Transverse colon (tissue), 4 donors: ENCODE measurements around the gene COA6.

Experiments used
- CTCF ChIP-seq, 5 experiments: fragments of 200-600 bp in 3 of 5; fragments of 450-650 bp in 2 of 5; sonication (generic) in 3 of 5; IDR thresholded peaks; 1 replicate in 2 of 5; 2 replicates in 3 of 5; pipeline ENCODE4 v1.5.1; 2016 to 2017; ENCODE audit warnings: antibody characterized with exemption in 5 of 5, inconsistent platforms in 3 of 5, mild to moderate bottlenecking in 2 of 5, moderate library complexity in 1 of 5
- EP300 ChIP-seq: sonication (generic); formaldehyde crosslinking; IDR thresholded peaks from one replicate; pipeline ENCODE4 v1.6.1; 2017; ENCODE audit warnings: antibody characterized with exemption, low read depth
- POLR2A ChIP-seq: fragments of 450-650 bp; IDR thresholded peaks from one replicate; pipeline ENCODE4 v1.6.1; 2016; ENCODE audit warnings: antibody characterized with exemption, mild to moderate bottlenecking, moderate library complexity
- POLR2AphosphoS5 ChIP-seq, 3 donors: sonication (generic); formaldehyde crosslinking; IDR thresholded peaks; one replicate each; pipeline ENCODE4 v1.6.1; 2016; ENCODE audit warnings: antibody characterized with exemption in 3 of 3

- no peak for TF ChIP-seq CTCF (IDR thresholded peaks at IDR 0.05)
- no peak for TF ChIP-seq POLR2AphosphoS5 (IDR thresholded peaks at IDR 0.05)
- no peak for TF ChIP-seq POLR2A
- TF ChIP-seq EP300: no peak
These were observed 2.4 kb downstream of the COA6 start for GRCh38 chr1:234375672-234376071.
